ENCODE results near the gene MANEAL.
"Not testable (repeated sequence)": the region's sequence is repeated elsewhere in the genome, so short reads cannot be mapped to it uniquely, and the experiment has no call there.

MANEAL gene, protein sequence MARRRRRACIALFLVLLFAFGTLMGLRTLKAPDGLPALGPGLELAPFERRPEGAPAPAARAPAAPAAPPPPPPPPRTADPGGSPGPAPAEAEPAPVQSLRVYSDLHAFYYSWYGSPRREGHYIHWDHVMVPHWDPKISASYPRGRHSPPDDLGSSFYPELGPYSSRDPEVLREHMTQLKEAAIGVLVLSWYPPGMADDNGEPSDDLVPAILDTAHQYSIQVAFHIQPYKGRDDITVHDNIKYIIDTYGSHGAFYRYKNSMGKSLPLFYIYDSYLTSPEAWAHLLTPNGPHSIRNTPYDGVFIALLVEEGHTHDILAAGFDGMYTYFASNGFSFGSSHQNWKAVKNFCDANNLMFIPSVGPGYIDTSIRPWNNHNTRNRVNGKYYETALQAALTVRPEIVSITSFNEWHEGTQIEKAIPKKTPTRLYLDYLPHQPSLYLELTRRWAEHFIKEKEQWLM

DNA sequence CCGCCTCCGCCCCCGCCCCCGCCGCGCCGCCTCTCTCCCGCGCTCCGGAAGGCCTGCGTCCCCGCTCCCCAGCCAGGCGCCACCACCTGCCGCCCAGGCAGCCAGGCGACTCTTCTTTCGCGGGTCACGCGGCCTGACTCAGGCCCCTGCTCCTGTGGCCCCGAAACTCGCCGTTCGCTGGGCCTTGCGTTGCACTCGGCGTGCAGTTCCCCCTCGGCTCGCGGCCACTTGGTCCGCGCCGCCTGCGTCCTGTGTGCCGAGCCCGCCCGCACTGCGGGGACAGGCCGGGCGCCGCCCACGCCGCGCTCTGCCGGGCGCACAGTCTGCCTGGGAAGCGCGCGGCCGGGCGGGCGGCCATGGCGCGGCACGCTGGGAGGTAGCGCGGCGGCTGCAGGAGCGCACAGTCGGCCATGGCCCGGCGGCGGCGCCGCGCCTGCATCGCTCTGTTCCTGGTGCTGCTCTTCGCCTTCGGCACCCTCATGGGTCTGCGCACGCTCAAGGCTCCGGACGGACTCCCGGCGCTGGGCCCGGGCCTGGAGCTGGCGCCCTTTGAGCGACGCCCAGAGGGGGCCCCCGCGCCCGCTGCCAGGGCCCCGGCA is at the start of gene MANEAL:
Gene MANEAL, plus strand, starts transcription at position 75 of the 599 bp plus-strand sequence. Its CDS starts 336 bp downstream, at position 411.
- DNase-seq (ENCODE audit: low read depth) = no peak

DNA sequence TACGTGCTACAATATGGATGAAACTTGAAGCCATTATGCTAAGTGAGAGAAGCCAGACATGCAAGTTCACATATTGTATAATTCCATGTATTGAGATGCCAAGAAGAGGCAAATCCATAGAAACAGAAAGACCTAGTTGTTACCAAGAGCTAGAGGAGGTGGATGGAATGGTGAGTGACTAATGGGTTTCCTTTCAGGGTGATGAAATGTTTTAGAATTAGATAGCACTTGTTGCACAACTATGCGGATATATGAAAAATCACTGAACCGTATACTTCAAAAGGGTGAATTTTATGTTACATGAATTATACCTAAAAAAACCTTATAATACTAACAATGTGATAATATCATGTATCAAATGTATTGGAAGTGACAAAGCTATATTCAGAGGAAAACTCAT is 46.8 kb upstream of the MANEAL start:
- DNase-seq (ENCODE audit: low read depth) = no peak

DNA sequence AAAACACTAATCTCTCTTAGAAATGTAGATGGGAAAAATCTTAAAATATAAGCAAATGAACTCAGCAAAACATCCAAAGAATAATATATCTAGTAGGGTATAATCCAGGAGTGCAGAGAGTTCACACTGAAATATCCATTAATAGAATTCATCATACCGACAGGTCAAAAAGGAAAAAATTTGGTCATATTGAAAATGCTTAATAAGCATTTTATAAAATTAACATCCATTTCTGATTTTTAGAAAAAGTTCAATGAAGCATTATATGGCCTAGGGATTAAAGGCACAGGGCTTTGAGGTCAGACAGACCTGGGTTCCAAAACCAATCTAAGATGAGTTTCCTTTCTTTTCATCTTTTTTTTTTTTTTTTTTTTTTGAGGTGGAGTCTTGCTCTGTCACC is 45.1 kb upstream of the MANEAL start:
- no peak for DNase-seq (ENCODE audit: low read depth)

DNA sequence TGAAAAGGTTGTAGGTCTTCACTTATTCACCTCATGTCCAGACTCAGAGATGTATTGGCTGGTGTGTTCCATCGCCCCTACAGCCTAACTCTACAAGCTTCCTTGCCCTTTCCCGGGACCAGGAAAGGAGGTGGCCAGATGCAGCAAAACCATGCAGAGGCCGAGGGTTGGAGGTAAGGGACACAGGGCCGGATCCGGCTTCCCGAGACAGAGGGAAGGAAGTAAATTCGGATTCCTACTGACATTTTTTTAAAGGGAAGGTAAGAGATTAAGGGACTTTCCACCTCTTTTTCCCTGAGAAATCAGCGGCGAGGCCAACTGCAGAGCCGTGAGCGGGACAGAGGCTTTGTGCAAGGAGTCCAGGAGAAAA is 41.4 kb upstream of the MANEAL start:
- DNase-seq (ENCODE audit: low read depth) = no peak

DNA sequence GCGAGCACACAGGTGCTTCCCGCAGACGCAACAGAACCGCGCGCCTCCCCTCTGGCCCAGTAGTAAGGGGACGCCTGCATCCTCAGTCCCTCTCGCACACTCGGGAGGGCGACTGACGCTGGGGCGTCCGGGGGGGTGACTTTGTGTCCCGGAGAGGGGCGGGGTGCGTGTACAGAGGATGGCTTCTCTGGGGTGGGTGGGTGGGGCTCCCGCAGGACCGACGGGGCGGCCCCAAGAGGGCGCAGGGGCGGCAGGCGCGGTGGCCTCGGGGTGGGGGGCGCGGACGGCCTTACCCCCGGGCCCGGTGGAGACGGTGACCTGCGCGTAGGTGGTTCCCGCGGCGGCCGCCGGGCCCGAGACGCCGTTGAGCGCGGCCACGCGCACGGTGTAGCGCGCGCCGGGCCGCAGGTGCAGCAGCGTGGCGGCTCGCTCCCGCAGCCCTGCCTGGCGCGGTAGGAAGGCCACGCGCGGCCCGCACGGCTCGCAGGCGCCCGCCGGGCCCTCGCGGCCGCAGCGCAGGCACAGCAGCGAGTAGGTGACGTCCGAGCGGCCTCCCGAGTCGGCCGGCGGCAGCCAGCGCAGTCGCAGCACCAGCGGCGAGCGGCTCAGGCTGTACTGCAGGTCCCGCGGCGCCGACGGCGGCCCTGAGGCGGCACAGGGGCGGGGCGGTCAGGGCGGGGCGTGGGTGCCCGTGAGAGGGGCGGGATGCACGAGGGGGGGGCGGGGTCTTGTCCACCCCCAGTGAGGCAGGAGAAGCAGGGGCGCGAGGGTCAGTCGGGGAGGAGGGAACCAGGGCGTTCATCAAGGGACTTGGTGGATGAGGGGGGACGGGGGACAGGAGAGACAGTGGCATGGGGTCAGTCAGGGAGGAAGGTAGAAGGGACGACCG is 40.8 kb upstream of the MANEAL start:
- DNase-seq (ENCODE audit: low read depth) = no peak

DNA sequence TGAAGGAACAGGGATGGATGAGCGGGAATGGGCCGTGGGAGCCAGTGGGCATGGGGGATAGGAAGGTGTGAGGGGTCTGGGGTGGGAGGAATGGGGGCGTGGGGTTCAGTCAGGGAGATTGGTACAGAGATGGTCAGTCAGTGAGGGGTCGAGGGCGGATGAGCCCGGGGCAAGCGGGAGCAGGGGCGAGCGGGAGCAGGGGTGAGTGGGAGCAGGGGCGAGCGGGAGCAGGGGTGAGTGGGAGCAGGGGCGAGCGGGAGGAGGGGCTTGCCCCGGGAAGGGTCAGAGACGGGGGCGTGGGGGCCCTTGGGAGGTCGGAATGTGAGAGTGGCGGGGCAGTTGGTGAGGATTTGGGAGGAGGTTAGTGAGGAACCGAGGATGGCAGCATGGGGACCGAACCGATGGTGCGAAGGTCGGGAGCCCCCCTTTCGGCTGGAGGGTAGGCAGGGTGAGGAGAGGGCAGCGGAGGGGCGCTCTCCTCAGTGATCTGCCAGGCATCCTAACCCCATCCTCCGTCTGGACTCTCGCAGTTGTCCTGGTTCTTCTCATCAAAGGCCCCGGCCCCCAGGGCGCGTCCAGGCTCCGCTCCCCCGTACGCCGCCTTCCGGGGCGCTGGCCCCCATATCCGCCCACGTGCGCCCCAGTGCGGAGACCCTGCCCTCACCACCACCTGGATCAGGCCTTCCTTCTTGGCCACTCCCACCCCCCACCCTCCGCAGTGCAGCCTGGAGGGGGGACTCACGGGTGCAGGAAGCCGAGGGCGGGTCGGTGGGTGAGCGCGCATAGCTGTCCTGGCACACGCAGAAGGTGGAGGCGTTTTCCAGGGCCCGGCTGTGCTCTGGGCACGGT is 40.0 kb upstream of the MANEAL start:
- DNase-seq (ENCODE audit: low read depth) = no peak

DNA sequence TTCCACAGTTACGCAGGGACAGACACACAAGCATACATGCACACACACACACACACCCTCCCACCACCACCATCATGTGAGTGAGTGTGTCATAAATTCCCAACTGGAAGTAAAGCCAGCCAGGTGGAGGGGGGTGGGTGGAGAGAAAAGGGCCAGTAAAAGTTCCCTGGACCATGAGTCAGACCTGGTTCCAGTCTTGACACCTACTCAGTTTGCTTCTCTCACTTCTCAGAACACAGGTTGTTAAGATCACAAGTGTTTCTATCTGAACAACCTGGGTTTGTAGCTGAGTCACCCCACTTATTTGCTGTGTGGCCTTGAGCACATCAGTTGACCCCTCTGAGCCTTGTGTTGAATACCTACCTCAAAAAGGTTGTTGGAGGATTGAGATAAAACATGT is 38.4 kb upstream of the MANEAL start:
- no peak for DNase-seq (ENCODE audit: low read depth)

DNA sequence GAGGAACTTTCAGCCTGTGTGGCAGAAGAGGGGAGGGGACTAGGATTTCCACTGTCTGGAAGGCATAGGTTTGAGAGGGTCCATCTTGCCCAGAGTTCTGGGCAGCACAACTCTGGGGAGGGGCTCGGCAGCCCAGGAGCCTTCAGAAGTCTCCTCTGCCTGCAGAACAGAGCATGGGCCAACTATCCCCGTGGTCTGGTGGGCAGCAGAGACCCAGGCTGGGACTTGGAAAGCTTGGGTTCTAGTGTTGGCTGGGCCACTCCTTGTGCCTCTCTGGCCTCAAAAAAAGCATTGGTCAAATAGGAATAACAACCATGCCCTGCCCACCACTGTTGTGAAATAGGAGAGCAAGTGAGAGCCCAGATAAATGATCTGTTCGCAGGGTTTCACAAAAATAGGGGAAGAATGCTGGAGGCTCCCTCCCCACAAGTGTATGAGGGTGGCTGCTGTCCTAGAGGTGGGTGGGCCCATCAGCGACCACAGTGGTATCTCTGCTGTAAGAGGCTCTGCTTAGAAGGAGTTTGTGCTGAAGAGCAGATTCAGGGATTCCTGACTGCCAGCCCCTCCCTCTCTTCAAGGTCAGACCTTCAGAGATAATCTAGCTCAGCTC is 37.6 kb upstream of the MANEAL start:
- DNase-seq (ENCODE audit: low read depth) = no peak

DNA sequence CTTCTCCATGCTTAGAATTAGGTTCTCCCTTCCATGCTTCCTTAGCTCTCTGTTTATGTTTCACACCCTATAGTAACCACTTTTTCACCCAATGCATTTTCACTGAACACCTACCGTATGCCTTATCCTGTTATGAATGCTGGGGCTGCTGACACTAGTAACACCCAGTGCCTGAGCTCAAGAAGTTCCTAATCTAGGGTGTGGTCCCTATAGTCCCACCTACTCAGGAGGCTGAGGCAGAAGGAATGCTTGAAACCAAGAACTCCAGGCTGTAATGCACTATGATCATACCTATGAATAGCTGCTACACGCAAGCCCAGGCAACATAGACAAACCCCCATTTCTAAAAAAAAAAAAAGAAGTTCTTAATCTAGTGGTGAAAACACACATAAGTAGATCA is 34.2 kb upstream of the MANEAL start:
- no peak for DNase-seq (ENCODE audit: low read depth)

DNA sequence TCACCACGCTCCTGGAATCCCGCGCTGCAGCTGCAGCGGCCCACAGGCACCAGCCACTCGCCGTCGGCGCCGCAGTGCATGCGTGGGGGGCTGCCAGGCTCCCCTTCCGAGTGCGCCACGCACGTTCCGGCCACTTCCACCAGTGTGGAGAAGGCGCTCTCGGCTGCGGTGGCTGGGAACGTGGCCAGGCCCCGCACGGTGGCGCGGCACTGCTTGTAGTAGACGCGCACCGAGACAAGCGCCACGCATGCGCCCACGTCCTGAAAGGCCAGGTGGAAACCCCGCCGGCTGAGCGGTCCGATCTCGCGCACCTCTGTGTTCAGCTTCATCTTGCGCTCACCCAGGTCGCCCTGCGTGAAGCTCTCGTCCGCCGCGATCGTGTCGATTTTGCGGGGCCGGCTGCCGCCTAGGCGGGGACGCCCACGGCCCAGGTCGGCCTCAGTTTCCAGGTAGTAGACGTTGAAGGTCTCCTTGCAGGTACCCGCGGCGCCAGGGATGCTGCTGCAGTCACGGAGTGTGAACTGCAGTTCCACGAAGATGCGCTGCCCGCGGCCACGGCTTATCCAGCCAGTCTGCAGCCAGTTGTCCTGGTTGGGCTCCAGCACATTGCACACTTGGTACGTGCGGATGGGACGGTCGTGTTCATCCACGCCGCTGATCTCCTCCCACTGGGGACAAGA is 32.1 kb upstream of the MANEAL start:
- DNase-seq (ENCODE audit: low read depth) = no peak

DNA sequence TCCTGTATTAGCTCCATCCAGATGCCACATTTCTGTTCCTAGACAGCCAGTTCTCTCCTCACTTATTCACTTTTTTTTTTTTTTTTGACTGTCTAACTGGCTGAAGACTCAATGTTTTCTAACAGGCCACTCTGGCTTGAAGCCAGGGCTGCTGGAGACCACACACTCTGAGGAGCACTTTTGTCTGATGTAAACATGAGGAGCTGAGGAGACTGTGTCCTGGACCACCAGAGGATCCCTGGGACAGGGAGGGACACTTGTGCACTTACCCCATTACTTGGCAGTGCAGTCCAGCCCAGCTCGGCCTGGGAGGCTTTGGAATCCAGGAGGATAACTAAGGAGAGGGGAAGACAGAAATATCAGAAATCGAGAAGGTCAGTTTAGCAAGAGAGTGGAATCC is 31.1 kb upstream of the MANEAL start:
- DNase-seq (ENCODE audit: low read depth) = no peak

DNA sequence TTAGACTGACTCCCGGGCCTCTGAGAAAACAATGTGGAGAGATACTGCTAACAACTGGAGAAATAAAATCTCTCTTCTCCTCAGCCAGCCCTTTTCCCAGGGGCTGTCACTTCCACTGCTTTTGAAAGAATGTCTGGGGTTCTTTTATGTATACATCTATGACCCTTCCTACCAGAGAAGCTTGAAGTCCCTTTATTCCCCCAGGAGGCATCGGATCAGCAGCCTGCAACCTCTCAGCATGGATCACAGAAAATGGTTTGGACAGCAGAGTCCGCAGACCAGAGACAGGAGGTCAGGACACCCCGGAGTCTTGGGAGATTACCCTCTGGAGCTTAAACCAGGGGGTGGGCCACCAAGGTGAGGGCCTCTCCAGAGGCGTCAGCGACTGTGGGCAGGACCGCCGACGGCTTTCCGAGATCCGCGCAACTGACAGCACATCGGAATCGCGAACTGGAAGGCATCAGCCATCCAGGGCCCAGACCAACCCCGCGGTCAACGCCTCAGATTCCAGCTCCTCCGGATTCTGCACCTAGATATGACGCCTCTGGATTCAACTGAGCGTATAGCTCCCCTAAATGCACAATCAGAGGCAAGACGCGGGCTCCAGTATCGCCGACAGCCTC is 29.7 kb upstream of the MANEAL start:
- no peak for DNase-seq (ENCODE audit: low read depth)

DNA sequence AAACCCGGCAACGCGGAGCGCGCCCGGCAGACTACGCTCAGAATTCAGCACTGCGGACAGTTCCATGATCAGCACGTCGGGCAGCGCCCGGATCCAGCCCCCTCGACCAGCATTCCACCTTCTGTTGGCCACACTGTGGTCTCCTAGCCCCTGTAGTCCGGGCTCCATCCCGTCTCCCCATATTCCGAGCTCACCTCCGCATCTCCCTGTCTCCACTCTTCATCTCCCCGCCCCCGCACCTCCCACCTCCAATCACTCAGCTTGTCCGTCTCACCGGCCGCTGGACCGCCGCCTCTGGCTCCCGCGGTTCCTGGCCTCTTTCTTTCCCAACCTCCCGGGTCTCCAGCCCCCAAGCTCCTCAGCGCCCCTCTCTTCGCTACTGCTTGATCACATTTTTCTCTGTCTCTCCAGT is 29.2 kb upstream of the MANEAL start:
- no peak for DNase-seq (ENCODE audit: low read depth)

DNA sequence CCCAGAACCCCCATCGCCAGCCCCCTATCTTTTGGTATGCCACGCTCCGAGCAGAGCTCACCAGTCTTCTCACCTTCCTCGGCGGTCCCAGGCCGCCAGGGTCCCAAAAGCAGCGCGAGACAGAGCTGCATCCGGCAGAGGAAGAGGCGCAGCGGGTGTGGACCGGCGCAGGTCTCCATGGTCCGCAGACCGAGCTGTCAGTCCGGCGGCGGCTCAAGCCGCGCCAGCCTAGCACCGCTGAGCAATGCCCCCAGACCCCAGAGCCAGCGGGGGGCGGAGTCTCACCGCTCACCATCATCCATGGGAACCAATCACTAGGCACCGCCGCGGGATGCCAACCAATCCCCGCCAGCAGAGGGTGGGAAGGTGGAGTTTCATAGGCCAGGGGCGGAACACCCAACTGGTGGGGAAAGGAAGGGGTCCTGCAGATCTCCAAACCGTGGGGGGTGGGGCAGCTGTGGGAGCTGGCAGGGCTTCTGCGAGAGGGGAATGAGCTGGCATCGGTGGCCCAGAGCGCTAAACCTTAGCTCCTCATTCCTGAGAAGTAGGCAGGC is 28.7 kb upstream of the MANEAL start, which contains the start of gene EPHA10:
Gene EPHA10, minus strand, starts transcription at position 233 of the 554 bp plus-strand sequence. Its CDS starts 54 bp downstream, at position 179.
- no peak for DNase-seq (ENCODE audit: low read depth)

DNA sequence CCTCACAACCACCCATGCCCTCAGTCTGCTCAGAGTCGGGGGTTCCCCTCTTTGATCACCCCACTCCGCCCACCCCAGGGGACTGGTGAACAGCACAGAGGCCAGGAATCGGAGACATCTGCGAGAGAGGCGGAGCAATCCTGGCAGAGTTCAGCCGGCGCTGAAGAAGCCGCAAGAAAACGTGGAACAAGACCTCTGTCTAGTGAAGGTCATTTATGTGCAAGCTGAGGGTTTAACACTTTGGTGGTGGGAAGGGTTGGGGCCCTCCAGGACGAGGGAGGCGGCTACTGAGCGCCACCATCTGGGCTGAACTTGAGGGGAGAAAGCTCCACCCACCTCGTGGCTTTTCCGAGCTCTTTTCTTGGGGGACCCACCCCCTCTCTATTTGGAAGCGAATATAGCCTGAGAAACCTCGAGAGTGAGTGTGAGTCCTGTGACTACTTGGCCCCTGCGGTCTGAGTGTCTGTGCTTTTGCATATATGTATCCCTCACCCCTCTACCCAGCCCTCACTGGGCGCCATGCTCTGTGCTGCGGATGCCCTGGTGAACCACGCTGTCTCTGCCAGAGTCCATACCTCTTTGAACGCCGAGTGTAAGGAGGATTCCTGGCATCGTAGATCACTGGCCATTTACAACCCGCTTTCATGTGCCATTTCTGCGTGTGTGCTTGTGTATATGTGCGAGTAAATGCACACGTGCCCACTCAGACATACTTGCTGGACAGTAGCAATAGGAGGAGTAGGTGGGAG is 27.6 kb upstream of the MANEAL start:
- no peak for DNase-seq (ENCODE audit: low read depth)

DNA sequence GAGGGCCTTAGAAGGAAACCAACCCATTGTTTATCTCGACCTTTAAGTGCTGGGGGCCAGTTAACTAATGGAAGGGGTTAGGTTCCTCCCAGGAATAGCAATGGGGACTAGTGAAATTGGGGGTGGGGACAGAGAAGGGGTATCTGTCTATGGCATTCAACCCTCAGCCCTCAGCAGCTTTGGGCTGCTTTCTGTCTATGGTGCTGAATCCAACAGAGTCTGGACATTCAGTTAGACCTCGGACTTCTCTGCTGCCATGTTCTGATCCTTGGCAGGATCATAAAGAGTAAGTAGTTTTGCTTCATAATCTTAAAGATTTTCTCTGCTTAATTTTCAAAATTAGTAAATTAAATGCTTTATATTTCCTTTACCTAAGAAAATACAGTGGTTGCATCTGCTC is 26.2 kb upstream of the MANEAL start:
- no peak for DNase-seq (ENCODE audit: low read depth)

DNA sequence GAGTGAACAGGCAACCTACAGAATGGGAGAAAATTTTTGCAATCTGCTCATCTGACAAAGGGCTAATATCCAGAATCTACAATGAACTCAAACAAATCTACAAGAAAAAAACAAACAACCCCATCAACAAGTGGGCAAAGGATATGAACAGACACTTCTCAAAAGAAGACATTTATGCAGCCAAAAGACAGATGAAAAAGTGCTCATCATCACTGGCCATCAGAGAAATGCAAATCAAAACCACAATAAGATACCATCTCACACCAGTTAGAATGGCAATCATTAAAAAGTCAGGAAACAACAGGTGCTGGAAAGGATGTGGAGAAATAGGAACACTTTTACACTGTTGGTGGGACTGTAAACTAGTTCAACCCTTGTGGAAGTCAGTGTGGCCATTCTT is 22.2 kb upstream of the MANEAL start:
- DNase-seq (ENCODE audit: low read depth) = not testable (repeated sequence)

DNA sequence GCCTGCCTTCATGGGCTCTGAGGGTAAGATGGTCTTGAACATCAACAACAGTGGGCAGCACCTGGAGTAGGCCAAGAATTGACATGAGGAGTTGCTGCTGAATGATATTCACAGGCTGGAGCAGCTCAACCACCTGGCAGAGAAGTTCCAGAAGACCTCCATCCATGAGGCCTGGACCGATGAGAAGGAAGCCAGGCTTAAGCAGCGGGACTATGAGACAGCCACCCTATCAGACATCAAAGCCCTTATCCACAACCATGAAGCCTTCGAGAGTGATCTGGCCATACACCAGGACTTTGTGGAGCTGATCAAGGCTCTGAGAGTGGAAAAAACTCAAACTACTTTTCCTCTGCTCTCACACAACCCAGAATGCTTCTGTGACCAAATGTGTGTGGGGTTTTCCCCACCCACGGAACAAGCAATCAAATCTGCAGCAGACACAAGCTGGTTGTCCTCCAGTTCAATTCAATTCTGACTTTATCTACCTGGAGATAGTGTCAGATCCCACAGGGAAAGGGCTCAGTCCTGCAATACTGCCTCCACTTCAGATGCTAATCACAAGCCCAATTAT is 16.6 kb upstream of the MANEAL start:
- DNase-seq (ENCODE audit: low read depth) = no peak

DNA sequence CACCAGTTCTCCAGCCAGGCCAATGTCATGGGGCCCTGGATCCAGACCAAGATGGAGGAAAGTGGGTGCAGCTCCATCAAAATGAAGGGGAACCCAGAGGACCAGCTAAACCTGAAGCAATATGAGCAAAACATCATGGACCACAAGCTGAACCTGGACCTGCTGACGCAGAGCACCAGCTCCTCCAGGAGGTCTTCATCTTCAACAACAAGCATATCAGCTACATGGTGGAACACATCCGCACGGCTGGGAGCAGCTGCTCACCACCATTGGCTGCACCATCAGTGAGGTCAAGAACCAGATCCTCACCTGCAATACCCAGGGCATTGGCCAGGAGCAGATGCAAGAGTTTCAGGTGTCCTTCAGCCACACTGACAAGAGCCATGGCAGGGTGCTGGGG is 15.0 kb upstream of the MANEAL start:
- no peak for DNase-seq (ENCODE audit: low read depth)
